ENCODE measurements around the gene BPIFA1.

- TF ChIP-seq, protein P1, sequence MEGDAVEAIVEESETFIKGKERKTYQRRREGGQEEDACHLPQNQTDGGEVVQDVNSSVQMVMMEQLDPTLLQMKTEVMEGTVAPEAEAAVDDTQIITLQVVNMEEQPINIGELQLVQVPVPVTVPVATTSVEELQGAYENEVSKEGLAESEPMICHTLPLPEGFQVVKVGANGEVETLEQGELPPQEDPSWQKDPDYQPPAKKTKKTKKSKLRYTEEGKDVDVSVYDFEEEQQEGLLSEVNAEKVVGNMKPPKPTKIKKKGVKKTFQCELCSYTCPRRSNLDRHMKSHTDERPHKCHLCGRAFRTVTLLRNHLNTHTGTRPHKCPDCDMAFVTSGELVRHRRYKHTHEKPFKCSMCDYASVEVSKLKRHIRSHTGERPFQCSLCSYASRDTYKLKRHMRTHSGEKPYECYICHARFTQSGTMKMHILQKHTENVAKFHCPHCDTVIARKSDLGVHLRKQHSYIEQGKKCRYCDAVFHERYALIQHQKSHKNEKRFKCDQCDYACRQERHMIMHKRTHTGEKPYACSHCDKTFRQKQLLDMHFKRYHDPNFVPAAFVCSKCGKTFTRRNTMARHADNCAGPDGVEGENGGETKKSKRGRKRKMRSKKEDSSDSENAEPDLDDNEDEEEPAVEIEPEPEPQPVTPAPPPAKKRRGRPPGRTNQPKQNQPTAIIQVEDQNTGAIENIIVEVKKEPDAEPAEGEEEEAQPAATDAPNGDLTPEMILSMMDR (IDR thresholded peaks at IDR 0.05) = no peak
- TF ChIP-seq POLR2A (IDR thresholded peaks at IDR 0.05) (no peak), EP300 (IDR thresholded peaks at IDR 0.05) (no peak), POLR2AphosphoS5 (IDR thresholded peaks at IDR 0.05) (no peak)
Measured at GRCh38 chr20:33280000-33280680, 44.3 kb downstream of the BPIFA1 start.
